GF-D8 (cell line): ENCODE measurements around the gene NRXN2.

Experiments
- DNase-seq: peaks from one replicate; lab custom pipeline; 2025; lab: John Stamatoyannopoulos, UW

Gene NRXN2

DNA sequence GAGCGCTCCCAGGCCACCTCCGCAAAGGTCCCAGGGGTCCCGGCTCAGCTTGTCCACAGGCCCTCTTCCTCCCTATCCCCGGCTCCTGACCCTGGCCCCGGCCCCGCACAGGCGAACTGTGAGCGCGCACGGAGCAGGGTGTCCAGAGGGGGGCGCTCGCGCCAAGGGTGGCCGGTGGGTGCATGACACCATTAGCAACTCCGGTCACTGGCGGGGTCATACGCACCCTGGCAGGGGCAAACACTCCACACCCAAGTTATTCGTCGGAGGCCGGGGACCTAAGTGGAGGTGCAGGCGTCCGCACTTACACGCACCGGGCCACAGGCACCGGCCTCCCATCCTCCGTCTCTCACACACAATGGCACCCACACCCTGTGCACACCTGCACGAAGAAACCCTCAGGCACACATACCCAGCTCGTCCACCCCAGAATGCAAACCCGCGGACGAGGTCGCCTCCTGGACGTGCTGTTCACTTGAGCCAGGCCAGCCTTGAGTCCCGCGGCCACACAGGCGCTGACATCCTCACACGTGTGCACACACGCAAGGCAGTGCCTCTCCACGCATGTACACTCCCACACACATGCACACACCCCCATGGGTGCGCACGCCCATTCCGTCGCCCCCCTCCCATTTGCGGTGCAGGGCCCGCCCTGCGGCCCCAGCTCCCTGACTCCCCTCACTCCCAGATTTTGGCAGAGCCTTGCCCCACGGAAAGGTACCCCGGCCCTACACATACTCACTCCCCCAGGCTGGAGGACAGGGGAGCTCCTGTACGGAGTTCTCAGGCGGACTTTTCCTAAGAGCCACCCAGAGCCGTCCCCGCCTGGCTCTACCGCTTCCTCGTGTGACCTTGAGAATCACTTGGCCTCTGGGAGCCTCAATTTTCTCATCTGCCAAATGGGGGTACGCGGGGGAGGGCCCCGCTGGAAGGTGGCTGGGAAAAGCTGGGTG is 20.9 kb upstream of the NRXN2 start, which contains the start of gene RASGRP2:
Gene RASGRP2, minus strand, starts transcription at position 552 of the 953 bp plus-strand sequence. CDS start 1,276 bp downstream, outside the sequence.
- DNase-seq = peak; percentile 82

DNA sequence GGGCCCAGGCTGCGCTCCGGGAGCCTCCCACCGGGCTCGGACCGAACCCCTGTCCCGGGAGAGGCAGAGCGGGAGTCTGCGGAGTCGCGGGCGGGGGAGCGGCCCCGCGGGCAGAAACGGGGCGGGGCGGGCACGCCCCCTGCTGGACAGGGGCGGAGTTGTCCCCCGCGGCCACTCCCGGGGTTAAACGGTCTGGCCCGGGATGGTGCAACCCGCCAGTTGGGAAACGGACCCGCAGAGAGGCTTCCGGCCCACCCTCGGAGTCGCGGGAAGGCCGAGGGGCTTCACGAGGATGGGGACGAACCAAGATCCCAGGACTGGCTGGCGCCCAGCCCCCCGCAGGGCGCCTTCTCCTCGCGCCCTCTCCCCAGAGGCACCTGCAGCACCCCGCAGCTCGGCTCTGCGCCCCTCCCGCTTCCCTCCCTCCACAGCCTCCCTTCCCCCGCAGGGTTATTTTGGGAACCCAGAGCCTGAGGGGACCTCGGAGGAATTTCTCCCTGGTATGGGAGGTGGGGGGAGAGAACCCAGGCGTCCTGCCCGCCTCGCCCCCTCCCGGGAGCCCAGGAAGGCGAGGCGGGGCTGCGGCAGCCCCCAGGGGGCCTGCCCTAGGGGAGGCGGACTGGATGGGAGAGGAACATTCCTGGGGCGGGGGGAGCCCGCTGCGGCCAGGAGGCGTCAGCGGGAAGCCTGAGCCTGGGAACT is 20.0 kb upstream of the NRXN2 start:
- peak; percentile 82 for DNase-seq

DNA sequence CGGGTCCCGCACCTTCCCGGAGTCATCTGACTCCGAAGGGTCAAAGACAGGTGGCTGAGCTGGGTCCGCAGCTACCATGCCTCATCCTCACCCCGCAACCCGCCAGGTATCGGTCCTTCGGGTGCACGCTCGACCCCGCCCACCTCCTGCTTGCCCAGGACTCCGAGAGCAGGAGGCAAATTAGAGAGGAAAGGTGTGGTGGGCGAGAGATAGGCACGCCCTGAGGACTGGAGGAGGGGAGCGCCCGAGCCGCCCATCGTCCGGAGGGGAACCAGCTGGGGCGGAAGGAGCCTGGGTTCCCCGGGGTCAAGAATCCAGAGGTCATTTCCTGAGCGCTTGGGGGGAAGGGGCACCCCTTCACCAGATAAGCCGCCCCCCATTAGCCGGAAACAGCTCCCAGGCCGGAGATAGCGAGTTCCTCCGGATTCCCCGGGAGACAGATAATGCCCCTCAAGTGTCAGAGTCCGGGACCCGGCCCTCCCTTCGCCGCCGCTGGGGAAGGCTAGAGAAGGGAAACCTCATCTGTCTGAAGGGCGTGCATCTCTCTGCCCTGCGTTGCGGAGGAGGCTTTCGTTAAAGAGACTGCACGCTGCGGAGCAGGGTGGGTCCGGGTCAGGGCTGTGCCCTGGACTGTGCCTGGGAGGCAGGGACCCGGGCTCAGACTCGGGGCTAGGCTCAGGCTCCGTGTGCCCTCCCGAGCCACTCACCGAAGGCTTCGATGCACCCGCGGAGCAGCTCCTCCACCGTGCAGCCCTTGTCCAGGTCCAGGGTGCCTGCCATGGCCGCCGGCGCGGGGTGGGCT is 19.3 kb upstream of the NRXN2 start:
- peak; percentile 23 for DNase-seq

DNA sequence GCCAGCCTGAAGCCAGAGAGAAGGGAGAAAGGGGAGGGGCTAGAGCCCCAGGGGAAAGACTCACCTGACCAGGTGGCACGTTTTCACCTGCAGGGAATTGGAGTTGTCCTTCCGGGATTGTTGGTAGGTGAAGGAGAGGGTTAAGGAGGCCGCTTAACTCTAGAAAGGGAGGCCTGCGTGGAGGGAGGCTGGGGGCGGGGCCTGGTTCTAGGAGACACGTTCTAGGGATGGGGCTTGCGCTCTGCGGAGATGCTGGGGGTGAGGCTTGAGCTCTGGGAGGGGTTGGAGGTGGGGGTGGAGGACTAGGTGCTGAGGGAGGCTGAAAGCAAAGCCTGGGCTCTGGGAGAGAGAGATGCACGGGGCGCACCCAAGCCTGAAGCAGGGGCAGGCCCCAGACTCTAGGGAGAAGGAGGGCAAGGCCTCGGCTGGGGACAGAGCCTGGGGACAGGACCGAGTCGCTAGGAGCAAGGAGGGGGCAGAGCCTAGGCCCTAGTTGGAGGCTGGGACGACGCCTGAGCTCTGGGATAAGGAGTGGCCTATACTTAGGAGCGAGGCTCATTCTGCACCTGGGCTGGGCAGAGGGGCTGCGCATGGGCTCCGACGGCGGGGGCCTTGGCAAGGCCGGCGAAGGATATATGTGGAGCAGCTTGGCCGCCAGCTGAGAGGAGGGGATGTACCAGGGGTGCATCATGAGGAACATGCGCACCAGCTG is 18.5 kb upstream of the NRXN2 start:
- DNase-seq = no peak

DNA sequence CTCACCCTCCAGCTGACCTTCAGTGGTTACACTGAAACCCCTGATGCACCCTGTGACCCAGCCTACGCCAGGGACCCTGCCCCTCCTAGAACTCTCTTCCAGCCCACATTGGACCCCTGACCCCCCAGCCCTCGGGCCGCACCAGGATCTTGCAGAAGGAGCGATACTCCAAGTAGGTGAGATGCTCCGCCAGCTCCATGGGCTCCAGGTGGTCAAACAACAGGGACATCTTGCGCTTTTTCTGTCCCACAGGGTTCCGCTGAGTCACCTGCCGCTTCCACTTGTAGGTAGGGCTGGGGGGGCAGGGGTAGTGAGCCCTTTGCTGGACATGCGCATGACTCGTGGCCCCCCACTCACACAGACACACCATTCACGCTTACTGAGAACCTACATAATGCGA is 16.9 kb upstream of the NRXN2 start:
- DNase-seq = no peak

DNA sequence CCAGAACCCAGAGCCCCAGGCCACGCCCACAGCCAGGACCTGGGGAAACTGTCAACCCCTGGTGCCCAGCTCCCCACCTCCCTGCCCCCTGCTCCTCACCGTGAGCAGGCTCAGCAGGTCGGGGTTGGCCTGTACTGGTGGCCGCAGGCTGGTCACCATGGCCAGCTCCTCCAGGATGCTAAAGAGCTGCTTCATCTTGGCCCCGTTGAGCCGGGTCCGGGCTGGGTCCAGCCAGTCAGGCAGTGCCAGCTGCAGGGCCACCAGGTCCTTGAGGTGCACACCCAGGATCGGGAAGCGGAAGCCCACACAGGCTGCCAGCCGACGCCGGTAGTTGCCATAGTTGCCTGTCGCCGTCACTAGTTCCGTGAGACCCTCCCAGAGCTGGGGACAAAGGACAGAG is 13.7 kb upstream of the NRXN2 start:
- DNase-seq = no peak

DNA sequence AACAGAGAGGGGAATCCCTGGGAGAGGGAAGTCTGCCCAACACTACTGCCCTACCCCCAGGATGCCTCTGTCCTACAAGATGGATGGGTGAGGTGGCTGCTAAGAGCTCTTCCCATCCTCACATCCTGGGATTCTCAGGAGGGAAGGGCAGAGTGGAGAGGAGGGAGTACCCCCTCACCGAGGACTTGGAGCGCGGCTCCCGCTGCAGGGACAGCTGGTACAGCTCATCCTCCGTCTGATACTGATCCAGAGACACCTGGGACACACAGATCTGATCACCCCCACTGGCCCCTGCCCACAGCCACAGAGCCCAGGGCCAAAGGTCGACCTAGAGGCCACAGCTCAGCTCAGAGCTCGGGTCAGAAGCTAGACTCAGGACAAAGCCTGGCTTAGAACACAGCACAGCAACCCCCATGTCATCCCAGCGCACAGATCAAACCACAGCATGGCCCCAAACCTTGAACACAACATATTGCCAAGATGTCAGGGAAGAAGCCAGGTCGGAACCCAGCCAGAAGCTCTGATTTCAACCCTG is 12.8 kb upstream of the NRXN2 start:
- no peak for DNase-seq

DNA sequence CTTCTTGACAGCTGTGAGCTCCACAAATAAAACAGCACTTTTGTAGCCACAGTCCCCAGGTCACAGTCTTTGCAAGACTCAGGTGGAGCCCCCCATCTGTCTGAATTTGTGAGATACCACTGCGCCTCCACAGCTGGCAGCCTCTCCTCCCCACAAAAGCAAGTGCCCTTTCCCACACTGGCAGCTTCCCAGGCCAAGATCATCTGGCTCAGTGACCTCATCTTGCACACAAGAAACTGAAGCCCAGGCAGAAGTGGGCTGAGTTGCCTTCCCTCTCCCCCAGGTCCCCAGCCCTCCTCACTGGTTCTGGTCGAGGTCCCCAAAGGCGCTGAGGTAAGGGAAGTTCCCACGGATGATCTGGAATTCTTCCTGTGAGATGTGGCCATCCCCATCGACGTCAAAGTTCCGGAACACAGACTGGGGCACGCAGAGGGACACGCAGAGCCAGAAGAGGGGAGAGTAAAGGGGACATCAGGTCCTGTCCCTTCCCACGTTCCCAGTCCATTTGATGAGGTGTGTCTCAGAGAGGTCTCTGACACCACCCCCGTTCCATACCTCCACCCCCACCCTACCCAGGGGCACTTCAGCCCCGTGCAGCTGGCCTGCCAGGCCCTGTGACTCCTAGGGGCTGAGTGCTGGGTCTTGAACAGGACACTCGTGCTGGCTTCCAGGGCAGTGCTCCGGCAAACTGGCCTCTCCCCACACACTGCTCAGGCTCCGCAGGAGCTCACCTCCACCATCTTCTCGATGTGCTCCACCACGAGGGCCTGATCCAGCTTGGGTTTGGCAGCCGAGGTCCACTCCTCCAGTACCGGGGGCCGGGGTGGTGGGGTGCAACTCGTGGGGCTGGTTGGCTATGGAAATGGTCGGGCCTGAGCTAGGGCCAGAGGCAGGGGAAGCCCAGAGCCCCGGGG is 12.1 kb upstream of the NRXN2 start:
- no peak for DNase-seq

DNA sequence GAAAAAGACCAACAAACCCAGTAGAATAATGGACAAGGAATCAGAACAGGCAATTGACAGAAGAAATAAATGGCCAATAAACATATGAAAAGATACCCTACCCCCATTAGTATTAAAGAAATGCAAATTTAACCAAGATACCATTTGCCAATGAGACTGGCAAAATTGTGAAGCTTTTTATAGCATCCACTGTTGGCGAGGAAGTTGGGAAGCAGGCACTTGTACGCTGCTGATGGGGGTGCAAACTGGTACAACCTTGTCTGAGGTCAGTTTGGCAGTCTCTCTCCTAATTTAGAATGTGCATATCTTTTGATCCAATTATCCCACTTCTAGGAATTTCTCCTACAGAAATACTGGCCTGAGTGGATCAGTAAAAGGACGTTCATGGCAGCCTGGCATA is 8.6 kb upstream of the NRXN2 start:
- DNase-seq = no peak

DNA sequence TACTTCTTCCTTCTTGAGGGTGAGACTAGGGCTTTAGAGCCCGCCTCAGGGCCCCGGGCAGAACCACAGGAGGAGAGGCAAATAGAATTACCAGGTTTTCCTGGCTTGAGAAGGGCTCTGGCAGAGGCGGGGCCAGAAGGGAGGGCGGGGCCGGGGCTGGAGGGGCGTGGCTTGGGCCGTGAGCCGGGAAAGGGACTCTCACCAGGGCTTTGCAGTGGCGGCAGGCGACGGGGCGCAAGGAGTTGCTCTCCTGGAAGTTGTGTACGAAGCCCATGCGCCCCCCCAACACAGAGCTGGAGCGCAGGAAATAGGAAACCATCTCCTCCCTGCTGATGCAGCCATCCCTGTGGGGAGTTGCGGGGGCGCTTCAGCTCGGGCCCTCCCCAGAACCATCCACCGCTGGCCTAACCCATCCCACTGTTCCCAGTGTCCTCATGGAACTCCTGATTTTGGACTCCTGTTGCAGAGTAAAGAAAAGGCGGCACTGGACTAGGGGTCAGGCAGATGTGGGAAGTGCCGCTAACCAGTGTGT is 6.9 kb upstream of the NRXN2 start:
- no peak for DNase-seq

DNA sequence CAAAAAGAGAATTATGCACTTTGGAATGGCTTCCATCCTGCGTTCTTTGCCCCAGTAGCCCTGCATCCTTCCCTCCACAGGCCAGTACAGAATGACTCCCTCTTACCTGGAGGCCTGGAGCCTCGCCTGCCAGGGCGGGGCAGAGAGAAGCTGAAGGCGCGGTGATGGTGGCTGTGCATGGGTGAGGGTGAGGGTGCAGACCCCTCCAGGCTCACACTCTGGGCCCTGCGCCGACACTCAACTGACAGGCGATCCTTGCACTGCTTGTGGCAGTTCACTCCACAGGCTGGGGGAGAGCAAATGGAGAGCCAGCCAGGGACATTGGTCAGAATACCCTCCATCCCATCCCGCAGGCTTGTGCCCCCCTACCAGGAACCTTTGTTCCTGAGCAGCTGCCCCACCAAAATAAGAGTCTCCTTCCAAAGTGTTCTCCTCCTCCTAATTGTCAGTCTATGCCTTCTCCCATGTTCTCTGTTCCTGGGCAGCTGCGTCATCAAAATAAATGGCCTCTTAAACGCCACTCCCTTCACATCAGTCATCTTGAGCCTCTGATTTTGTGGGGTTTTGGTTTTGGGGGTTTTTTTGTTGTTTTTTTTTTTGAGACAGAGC is 5.9 kb upstream of the NRXN2 start:
- DNase-seq = no peak

DNA sequence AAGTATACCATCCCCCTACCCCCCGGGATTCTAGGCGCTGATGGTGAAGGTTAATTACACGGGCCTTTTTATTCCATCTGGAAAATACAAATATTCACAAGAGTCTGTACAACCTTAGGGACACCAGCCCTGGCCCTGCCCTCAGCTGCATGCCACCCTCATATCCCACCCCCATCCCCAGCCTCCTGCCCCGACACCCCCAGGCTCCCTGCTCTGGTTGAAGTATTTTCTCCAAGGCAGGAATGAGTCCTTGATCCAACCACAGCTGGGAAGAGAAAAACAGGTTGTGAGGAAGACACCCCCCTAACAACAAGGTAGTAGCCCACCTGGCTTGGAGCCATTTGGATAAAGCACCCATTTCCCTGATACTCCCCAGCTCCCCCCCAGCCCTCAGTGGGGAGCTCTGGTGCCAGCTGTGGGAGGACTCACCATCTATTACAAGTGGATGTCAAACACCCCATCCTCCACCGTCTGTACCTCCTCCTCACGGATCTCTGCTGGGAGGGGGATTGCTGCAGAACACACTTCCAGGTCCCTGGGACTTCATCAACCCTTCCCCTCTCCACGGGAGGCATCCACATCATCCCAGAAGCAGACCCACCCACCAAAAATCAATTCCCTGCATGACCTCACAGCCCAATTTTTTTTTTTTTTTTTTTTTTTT is 4.0 kb upstream of the NRXN2 start:
- no peak for DNase-seq

DNA sequence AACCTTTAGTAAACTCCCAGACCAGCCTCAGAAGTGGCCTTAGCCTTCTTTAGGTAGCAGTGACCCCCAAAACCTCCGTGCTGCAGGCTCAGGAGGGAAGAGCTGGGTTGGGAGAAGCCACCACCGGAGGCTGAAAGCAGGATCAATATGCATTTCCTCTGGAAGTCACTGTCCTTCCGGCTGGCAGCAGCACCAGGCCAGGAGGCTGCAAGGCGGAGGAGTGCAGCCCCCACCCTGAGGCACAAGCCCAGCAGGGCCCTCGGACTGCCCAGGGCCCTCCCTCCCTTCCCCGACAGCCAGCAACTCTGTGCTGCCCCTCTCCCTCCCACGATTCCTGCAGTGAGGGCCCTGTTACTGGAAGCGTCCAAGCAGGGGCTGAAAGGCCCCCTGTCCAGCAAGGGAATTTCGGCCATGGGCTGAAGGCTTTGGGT is 3.2 kb upstream of the NRXN2 start:
- DNase-seq = no peak

DNA sequence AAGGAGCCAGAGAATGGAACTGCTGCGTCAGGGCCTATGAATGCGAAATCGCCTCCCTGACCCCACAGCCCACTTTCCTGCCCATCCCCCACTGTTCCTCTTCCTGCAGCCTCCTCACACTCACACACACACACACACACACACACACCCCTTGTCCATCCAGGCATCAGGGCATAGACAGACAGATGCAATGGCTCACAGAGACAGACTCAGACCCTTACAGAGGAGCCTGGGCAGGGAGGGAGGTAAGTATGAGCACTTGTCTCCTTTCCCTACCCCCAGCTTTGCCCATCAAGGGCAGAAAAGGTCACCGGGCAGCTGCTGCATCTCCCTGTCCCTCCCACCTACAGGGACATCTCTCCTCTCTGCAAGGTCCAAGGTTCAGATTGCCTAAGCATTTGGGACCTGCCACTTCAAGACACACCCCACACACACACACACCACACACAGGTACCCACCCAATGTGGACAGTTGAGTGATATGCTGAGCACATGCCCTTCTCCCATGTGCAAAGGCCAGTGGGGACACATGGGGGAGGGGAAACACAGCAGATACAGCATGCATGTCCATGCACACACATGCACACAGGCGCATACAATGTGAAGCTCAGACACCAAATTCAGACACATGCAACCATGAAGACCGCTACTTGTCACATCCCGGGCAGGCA is 2.0 kb upstream of the NRXN2 start:
- DNase-seq = no peak

DNA sequence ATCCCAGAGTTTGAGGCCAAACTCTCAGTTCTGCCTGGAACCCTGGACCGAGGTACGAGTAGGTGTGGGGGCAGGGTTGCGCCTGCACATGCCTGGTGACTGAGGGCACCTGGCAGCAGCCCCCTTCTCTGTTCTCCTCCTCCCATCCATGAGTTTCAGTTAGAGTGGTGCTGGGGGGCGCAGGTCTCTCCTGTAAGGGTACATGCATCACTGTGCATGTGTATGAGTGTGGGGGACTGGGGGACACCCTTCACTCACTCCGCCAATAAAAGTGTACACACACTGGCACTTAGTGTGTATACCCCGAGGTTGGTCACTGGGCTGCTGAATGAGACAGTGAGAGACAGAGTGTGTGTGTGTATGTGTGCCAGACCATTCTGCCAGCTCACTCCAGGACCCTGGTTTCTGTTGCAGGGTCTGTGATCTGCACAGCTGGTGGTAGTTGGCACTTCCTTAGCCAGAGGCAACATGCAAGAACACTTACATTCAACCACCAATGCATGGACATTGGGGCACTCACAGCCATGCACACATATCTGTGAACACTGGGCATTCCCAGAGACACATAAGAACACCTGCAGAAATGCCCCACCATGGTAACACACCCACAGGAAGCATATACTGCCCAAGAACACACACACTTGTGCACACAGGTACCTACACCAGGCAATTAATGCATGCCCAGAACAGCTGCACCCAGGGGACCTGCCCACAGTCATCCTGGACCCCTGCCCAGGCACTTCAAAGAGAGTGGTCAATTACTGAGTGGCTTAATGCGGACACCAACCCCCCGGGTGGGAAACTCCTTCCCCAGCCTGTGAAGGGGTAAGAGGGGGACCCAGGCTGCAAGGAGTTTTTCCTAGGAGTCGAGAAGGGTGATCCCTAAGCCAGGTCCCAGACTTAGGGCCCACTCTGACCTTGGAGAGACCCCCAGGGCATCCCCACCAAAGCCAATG is 1.2 kb upstream of the NRXN2 start:
- DNase-seq = no peak

DNA sequence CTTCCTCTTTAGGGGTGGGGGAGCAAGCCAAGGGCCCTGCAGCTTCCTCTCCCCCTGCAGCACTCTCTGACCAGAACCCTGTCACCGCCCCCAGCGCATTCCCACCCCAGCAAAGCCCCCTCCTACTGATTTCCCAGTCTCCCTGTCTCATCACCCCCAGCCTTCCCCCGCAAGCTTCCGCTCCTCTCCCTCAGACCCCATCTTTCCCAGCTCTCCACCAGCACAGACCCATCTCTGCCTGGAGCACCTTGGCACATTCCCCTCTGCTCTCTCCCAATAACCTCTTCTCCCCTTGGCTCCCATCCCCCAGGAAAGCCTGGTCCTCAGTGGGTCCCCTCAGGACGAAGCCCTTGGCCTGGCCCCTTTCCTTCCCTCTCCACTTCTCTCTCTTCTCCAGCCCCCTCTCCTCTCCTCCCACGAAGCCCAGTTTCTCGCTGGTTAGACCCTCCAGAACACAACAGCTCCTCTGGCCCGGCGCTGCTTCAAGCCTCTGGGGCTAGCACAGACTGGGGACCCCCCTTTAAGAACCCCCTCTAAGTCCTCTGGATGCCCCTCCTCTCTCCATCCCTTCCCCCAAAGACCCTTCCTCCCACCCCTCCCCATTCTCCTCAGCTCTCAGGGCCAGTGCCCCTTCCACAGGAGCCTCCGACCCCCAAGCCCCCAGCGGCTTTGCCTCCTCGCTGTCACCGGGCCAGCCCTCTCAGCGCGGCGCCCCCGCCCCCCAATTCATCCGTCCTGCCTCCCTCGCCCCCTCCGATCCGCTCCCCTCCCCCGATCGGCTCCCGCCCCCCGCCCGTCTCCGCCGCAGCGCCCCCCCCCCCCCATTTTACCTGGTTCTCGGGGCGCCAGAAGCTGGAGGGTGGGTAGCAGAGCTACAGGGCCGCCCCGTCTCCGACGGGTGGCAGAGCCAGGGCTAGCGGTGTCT is 594 bp downstream of the NRXN2 start:
- DNase-seq = no peak
